Measurements from ENCODE around the gene INO80B. TPM values are rescaled to one million over a fixed set of nuclear protein-coding genes. Genes with fewer than 3 reads are reported as not detected.
A peak's percentile ranks its signal among the peaks of the same experiment; 100 is the strongest.

The INO80B gene
- polyA plus RNA-seq (16.8 to 23.9 TPM (median 18.8 TPM) in 3 replicates), polyA minus RNA-seq (1.9 to 16.8 TPM (median 11.8 TPM) in 3 replicates)
- 7.9 TPM for polyA plus RNA-seq (2011; ENCODE audit: low read depth)
- polyA plus RNA-seq (2011; cell fraction: cytosol; rRNA removed), result 9.1 and 18.1 TPM in 2 replicates
- polyA plus RNA-seq (2011; cell fraction: nucleus; rRNA removed), result 81.0 and 87.6 TPM in 2 replicates
- polyA plus RNA-seq (2012; ENCODE audit: low replicate concordance), result 20.0 and 37.1 TPM in 2 replicates
- 12.5 TPM for polyA minus RNA-seq (2011; cell fraction: cytosol; rRNA and poly(A)+ RNA removed)
- 10.2 and 11.9 TPM in 2 replicates for polyA minus RNA-seq (2011; cell fraction: nucleus; rRNA and poly(A)+ RNA removed)

- peak within 1 kb of the TSS; percentile 72 to 84 (median 79) for H3K4me3 ChIP-seq (ENCODE audit: control insufficient read depth in 2 of 3, extremely low read depth in 1 of 3, insufficient read depth in 2 of 3, low read depth in 1 of 3, low read length in 3 of 3)
- H3K27ac ChIP-seq (ENCODE audit: control insufficient read depth, insufficient read depth, low read length), result peak within 1 kb of the TSS; percentile 65
- FAIRE-seq, result peak; percentile 76
- peaks cover 20% of the 10 kb centered on the region for H3K79me2 ChIP-seq (ENCODE audit: control insufficient read depth, insufficient read depth, low read length)
- TF ChIP-seq EZH2 (IDR thresholded peaks at IDR 0.05; ENCODE audit: low read length) (no peak), CTCF (optimal IDR thresholded peaks at IDR 0.05 in 1 of 3, IDR thresholded peaks at IDR 0.05 in 1 of 3, conservative IDR thresholded peaks at IDR 0.05 in 1 of 3; ENCODE audit: extremely low read depth in 1 of 3, insufficient read depth in 2 of 3, low read length in 3 of 3) (no peak)
- dilution Hi-C loops (cut with MboI; ENCODE audit: extremely low pct_ligation_motif_present, low sequenced_read_pairs), result no loop called here
- peaks cover 21% of the 10 kb centered on the region for H3K4me1 ChIP-seq (ENCODE audit: control insufficient read depth, extremely low read depth, insufficient read depth, low read length)
- H3K9me3 ChIP-seq (ENCODE audit: control insufficient read depth, low read depth, low read length), result no peaks in the 10 kb centered on the region
- H3K27me3 ChIP-seq (ENCODE audit: control insufficient read depth, extremely low read depth, insufficient read depth, low read length), result no peaks in the 10 kb centered on the region
- peak within 1 kb of the TSS; percentile 79 for H3K4me2 ChIP-seq (ENCODE audit: control insufficient read depth, extremely low read depth, insufficient read depth, low read depth, low read length)
- H3K9ac ChIP-seq (ENCODE audit: control insufficient read depth, extremely low read depth, insufficient read depth, low read length), result peak within 1 kb of the TSS; percentile 76
- H4K20me1 ChIP-seq (ENCODE audit: control insufficient read depth, extremely low read depth, insufficient read depth, low read length), result no peaks in the 10 kb centered on the region
- H3K36me3 ChIP-seq (ENCODE audit: control insufficient read depth in 2 of 2, extremely low read depth in 1 of 2, insufficient read depth in 2 of 2, low read length in 2 of 2), result no peaks in the 10 kb centered on the region
- H2AFZ ChIP-seq (ENCODE audit: control insufficient read depth, low read length), result peak within 1 kb of the TSS; percentile 72
- DNase-seq (ENCODE audit: low read depth, low spot score), result peak; percentile 90
- H3K9me1 ChIP-seq (ENCODE audit: control insufficient read depth, extremely low read depth, insufficient read depth, low read length), result no peaks in the 10 kb centered on the region
Observed at GRCh38 chr2:74454654-74455511, at the start of gene INO80B. Gene INO80B, plus strand, starts transcription at chr2:74455087. Its CDS starts 30 bp downstream, at chr2:74455117.

- Histone ChIP-seq H2AFZ (ENCODE audit: control insufficient read depth, low read length) (no peak overlapping the region), H3K4me3 (ENCODE audit: control insufficient read depth in 2 of 3, extremely low read depth in 1 of 3, insufficient read depth in 2 of 3, low read depth in 1 of 3, low read length in 3 of 3) (no peak overlapping the region), H4K20me1 (ENCODE audit: control insufficient read depth, extremely low read depth, insufficient read depth, low read length) (no peaks in the 10 kb centered on the region), H3K9me1 (ENCODE audit: control insufficient read depth, extremely low read depth, insufficient read depth, low read length) (no peaks in the 10 kb centered on the region), H3K27ac (ENCODE audit: control insufficient read depth, insufficient read depth, low read length) (peak overlapping the region; percentile 76), H3K9me3 (ENCODE audit: control insufficient read depth, low read depth, low read length) (no peaks in the 10 kb centered on the region), H3K79me2 (ENCODE audit: control insufficient read depth, insufficient read depth, low read length) (no peaks in the 10 kb centered on the region), H3K4me2 (ENCODE audit: control insufficient read depth, extremely low read depth, insufficient read depth, low read depth, low read length) (peak overlapping the region; percentile 46), H3K36me3 (ENCODE audit: control insufficient read depth in 2 of 2, extremely low read depth in 1 of 2, insufficient read depth in 2 of 2, low read length in 2 of 2) (no peaks in the 10 kb centered on the region), H3K9ac (ENCODE audit: control insufficient read depth, extremely low read depth, insufficient read depth, low read length) (peak overlapping the region; percentile 32), H3K4me1 (ENCODE audit: control insufficient read depth, extremely low read depth, insufficient read depth, low read length) (peaks cover 23% of the 10 kb centered on the region), H3K27me3 (ENCODE audit: control insufficient read depth, extremely low read depth, insufficient read depth, low read length) (no peaks in the 10 kb centered on the region)
- peak; percentile 89 for FAIRE-seq
- dilution Hi-C loops (cut with MboI; ENCODE audit: extremely low pct_ligation_motif_present, low sequenced_read_pairs), result no loop called here
- TF ChIP-seq CTCF (optimal IDR thresholded peaks at IDR 0.05 in 1 of 3, IDR thresholded peaks at IDR 0.05 in 1 of 3, conservative IDR thresholded peaks at IDR 0.05 in 1 of 3; ENCODE audit: extremely low read depth in 1 of 3, insufficient read depth in 2 of 3, low read length in 3 of 3) (no peak), EZH2 (IDR thresholded peaks at IDR 0.05; ENCODE audit: low read length) (no peak)
- no peak for DNase-seq (ENCODE audit: low read depth, low spot score)
Observed at GRCh38 chr2:74406035-74406434, 48.9 kb upstream of the INO80B start.

Measured in keratinocyte (primary cell).